Colonic mucosa (tissue), 4 donors: ENCODE results near the gene SLC26A1. TPM values are rescaled to one million over a fixed set of nuclear protein-coding genes. Genes with fewer than 3 reads are reported as not detected.

ENCODE experiments used
- DNase-seq: peaks from one replicate; pipeline ENCODE4 v3.0.0-alpha.2; 2020
- H3K27ac ChIP-seq: fragments of 200-600 bp; one replicate; pipeline ENCODE4 v1.8.0; 2021
- H3K27me3 ChIP-seq: fragments of 200-600 bp; one replicate; pipeline ENCODE4 v1.8.0; 2021
- H3K36me3 ChIP-seq: fragments of 200-600 bp; one replicate; pipeline ENCODE4 v1.8.0; 2021
- H3K4me1 ChIP-seq: fragments of 200-600 bp; one replicate; pipeline ENCODE4 v1.8.0; 2021; ENCODE audit warnings: mild to moderate bottlenecking
- H3K4me3 ChIP-seq: fragments of 200-600 bp; one replicate; pipeline ENCODE4 v1.8.0; 2021
- H3K9ac ChIP-seq, 2 donors: one replicate each; pipeline ENCODE4 v1.7.0; 2013; ENCODE audit warnings: control low read depth in 2 of 2, low read depth in 2 of 2, low read length in 2 of 2
- H3K9me3 ChIP-seq: fragments of 200-600 bp; one replicate; pipeline ENCODE4 v1.8.0; 2021
- intact Hi-C: fragments of 100-400 bp; cut with DNase I; formaldehyde crosslinking; loops from one replicate; pipeline ENCODE4 v1.14.1; 2022
- total RNA-seq, 2 donors: library from RNA; stranded (reverse); fragmentation: NEBNext Ultra II Directional in 1 of 2; extraction: Animal tissue kit (Norgen Biotek cat#: 25700) in 1 of 2; gene quantifications; one replicate each; pipeline ENCODE4 v1.2.1, GENCODE V29; 2021
- TF ChIP-seq, protein P1 (sequence below): fragments of 200-600 bp; IDR thresholded peaks from one replicate; pipeline ENCODE4 v1.8.0; 2022; ENCODE audit warnings: antibody characterized with exemption, mild to moderate bottlenecking
- donor health status: healthy.
- donor health status: DM: no; HTN: no; CAD: no.
- donor health status: DM: no; HTN: no; CAD: no.

Gene SLC26A1
- total RNA-seq, 2 donors from 2014 or later: 0.77 to 3.8 TPM

DNA sequence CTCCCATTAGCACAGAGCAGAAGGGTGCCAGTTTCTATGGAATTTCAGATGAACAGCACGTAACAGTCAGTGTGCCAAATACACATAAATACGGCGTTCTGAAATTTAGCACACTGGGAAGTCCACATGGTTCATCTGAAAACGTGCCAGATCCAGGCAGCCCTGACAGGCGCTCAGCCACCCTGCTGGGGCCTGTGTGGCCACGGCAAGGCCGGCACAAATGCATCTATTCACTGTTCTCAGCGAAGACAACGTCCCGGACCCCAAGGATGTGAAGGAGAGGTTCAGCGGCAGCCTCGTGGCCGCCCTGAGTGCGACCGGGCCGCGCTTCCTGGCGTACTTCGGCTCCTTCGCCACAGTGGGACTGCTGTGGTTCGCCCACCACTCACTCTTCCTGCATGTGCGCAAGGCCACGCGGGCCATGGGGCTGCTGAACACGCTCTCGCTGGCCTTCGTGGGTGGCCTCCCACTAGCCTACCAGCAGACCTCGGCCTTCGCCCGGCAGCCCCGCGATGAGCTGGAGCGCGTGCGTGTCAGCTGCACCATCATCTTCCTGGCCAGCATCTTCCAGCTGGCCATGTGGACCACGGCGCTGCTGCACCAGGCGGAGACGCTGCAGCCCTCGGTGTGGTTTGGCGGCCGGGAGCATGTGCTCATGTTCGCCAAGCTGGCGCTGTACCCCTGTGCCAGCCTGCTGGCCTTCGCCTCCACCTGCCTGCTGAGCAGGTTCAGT, 35.5 kb downstream of the SLC26A1 start:
- no peak for DNase-seq
- H3K36me3 ChIP-seq: no peaks in the 10 kb centered on the region

GRCh38 chr4:957231-957580, 36.0 kb downstream of the SLC26A1 start:
- H3K27ac ChIP-seq: no peak overlapping the region
- no peak for DNase-seq

More for the DNA sequence above, 35.5 kb downstream of the SLC26A1 start:
- H3K9ac ChIP-seq: no peak overlapping the region
- intact Hi-C loops: no loop called here
- no peak overlapping the region for H3K27ac ChIP-seq
- no peaks in the 10 kb centered on the region for H3K9me3 ChIP-seq
- H3K4me1 ChIP-seq: no peaks in the 10 kb centered on the region
- no peak overlapping the region for H3K4me3 ChIP-seq
- TF ChIP-seq, protein P1, sequence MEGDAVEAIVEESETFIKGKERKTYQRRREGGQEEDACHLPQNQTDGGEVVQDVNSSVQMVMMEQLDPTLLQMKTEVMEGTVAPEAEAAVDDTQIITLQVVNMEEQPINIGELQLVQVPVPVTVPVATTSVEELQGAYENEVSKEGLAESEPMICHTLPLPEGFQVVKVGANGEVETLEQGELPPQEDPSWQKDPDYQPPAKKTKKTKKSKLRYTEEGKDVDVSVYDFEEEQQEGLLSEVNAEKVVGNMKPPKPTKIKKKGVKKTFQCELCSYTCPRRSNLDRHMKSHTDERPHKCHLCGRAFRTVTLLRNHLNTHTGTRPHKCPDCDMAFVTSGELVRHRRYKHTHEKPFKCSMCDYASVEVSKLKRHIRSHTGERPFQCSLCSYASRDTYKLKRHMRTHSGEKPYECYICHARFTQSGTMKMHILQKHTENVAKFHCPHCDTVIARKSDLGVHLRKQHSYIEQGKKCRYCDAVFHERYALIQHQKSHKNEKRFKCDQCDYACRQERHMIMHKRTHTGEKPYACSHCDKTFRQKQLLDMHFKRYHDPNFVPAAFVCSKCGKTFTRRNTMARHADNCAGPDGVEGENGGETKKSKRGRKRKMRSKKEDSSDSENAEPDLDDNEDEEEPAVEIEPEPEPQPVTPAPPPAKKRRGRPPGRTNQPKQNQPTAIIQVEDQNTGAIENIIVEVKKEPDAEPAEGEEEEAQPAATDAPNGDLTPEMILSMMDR: no peak
- H3K27me3 ChIP-seq: no peaks in the 10 kb centered on the region

GRCh38 chr4:956531-957230, 36.5 kb downstream of the SLC26A1 start:
- Histone ChIP-seq H3K4me3 (no peak overlapping the region), H3K36me3 (no peaks in the 10 kb centered on the region), H3K27me3 (no peaks in the 10 kb centered on the region), H3K9ac (no peak overlapping the region), H3K9me3 (no peaks in the 10 kb centered on the region), H3K27ac (no peak overlapping the region), H3K4me1 (no peaks in the 10 kb centered on the region)
- intact Hi-C loops: no loop called here
- TF ChIP-seq, protein P1: no peak
- no peak for DNase-seq

More at GRCh38 chr4:957231-957580, 36.0 kb downstream of the SLC26A1 start:
- H3K27me3 ChIP-seq: no peaks in the 10 kb centered on the region
- TF ChIP-seq, protein P1: no peak
- no peak overlapping the region for H3K4me3 ChIP-seq
- no peaks in the 10 kb centered on the region for H3K36me3 ChIP-seq
- H3K9ac ChIP-seq: no peak overlapping the region
- no peaks in the 10 kb centered on the region for H3K9me3 ChIP-seq
- H3K4me1 ChIP-seq: no peaks in the 10 kb centered on the region
- intact Hi-C loops: no loop called here

DNA sequence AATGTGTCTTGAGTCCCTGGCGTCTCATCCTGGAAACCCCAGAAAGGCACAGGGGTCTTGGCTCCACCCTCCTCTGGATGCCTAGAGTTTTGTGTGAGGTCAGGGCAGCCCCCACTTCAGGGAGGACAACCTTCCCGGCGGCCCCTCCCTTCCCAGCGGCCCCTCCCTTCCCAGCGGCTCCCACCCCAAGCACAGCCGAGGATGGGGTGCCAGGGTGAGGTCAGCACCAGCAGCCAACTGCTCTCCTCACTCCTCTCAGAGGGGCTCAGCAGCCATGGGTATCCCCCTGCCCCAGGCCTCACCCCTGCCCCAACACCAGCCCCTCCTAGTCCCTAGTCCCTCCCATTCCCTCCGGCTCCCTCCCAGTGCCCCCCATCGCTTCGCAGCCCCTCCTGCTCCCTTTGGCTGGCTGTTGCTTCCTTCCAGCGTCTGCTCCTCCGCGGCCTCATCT, 37.2 kb downstream of the SLC26A1 start:
- Histone ChIP-seq H3K9ac (no peak overlapping the region), H3K4me3 (no peak overlapping the region), H3K27ac (no peak overlapping the region), H3K36me3 (no peaks in the 10 kb centered on the region), H3K9me3 (no peaks in the 10 kb centered on the region), H3K4me1 (no peaks in the 10 kb centered on the region), H3K27me3 (no peaks in the 10 kb centered on the region)
- TF ChIP-seq, protein P1: no peak
- intact Hi-C loops: no loop called here
- DNase-seq: no peak

GRCh38 chr4:955161-955921, 37.9 kb downstream of the SLC26A1 start:
- no peaks in the 10 kb centered on the region for H3K27me3 ChIP-seq
- DNase-seq: no peak
- H3K9me3 ChIP-seq: no peaks in the 10 kb centered on the region
- no peak overlapping the region for H3K27ac ChIP-seq
- no peaks in the 10 kb centered on the region for H3K36me3 ChIP-seq
- intact Hi-C loops: no loop called here
- H3K4me1 ChIP-seq: no peaks in the 10 kb centered on the region
- no peak overlapping the region for H3K4me3 ChIP-seq
- no peak overlapping the region for H3K9ac ChIP-seq
- TF ChIP-seq, protein P1: no peak
